WTC11 (cell line): ENCODE results near the gene GGCT. TPM values are rescaled to one million over a fixed set of nuclear protein-coding genes. Genes with fewer than 3 reads are reported as not detected.

Experiments
- ATAC-seq: fragments of 200-7000 bp; cut with Tn5 transposase; 2 replicates; pipeline ENCODE4 v1.10.0; 2021; ENCODE audit warnings: mild to moderate bottlenecking, moderate library complexity
- CTCF ChIA-PET: fragments of 300-600 bp; sonication (Branson Sonifier 250); formaldehyde crosslinking; loops from one replicate; lab custom pipeline; 2021; ENCODE audit warnings: antibody characterized with exemption; lab: Charles Lee
- POLR2A ChIA-PET: fragments of 350-600 bp; sonication (Branson Sonifier 250); formaldehyde crosslinking; loops from one replicate; lab custom pipeline; 2021; ENCODE audit warnings: antibody characterized with exemption; lab: Charles Lee
- DNase-seq: peaks from one replicate; pipeline ENCODE4 v3.0.0; 2021; ENCODE audit warnings: low spot score
- H3K27ac Mint-ChIP-seq: 2 replicates; pipeline ENCODE4 v1.8.0; 2021; ENCODE audit warnings: mixed read lengths
- H3K27me3 Mint-ChIP-seq: 2 replicates; pipeline ENCODE4 v1.8.0; 2021; ENCODE audit warnings: low read depth, mild to moderate bottlenecking, moderate library complexity, mixed read lengths
- H3K36me3 Mint-ChIP-seq: 2 replicates; pipeline ENCODE4 v1.8.0; 2021; ENCODE audit warnings: mixed read lengths
- H3K4me1 Mint-ChIP-seq: 2 replicates; pipeline ENCODE4 v1.8.0; 2022; ENCODE audit warnings: mixed read lengths
- H3K4me3 Mint-ChIP-seq: 2 replicates; pipeline ENCODE4 v1.8.0; 2021; ENCODE audit warnings: mild to moderate bottlenecking, moderate library complexity, mixed read lengths
- H3K9me3 Mint-ChIP-seq: 2 replicates; pipeline ENCODE4 v1.8.0; 2021; ENCODE audit warnings: mixed read lengths
- ARID4B ChIP-seq: sonication (generic); formaldehyde crosslinking; IDR thresholded peaks from 2 replicates; pipeline ENCODE4 v1.8.0; 2023; ENCODE audit warnings: missing genetic modification reagents, mild to moderate bottlenecking, borderline replicate concordance
- ATF1 ChIP-seq: sonication (generic); formaldehyde crosslinking; IDR thresholded peaks from 2 replicates; pipeline ENCODE4 v1.8.1; 2023; ENCODE audit warnings: mild to moderate bottlenecking, moderate library complexity, missing genetic modification reagents
- CTCF ChIP-seq: fragments of 200-600 bp; IDR thresholded peaks from 2 replicates; pipeline ENCODE4 v1.8.0; 2022; ENCODE audit warnings: antibody characterized with exemption
- ESRRA ChIP-seq: sonication (generic); formaldehyde crosslinking; IDR thresholded peaks from 2 replicates; pipeline ENCODE4 v1.8.1; 2022; ENCODE audit warnings: mild to moderate bottlenecking, missing genetic modification reagents, borderline replicate concordance
- FOXJ3 ChIP-seq: sonication (generic); formaldehyde crosslinking; IDR thresholded peaks from 2 replicates; pipeline ENCODE4 v1.9.0; 2021; ENCODE audit warnings: missing genetic modification reagents, mild to moderate bottlenecking, borderline replicate concordance
- IRF2 ChIP-seq: sonication (generic); formaldehyde crosslinking; IDR thresholded peaks from 2 replicates; pipeline ENCODE4 v1.8.0; 2022; ENCODE audit warnings: low read depth, missing genetic modification reagents, borderline replicate concordance
- PRRX2 ChIP-seq: fragments of 250-450 bp; sonication (Bioruptor Pico); IDR thresholded peaks from 2 replicates; pipeline ENCODE4 v1.8.0; 2021; ENCODE audit warnings: mild to moderate bottlenecking
- RORB ChIP-seq: fragments of 250-450 bp; sonication (Bioruptor Pico); IDR thresholded peaks from 2 replicates; pipeline ENCODE4 v1.9.0; 2021; ENCODE audit warnings: mild to moderate bottlenecking
- SMAD4 ChIP-seq: sonication (generic); formaldehyde crosslinking; IDR thresholded peaks from 2 replicates; pipeline ENCODE4 v1.8.0; 2022; ENCODE audit warnings: mild to moderate bottlenecking, missing genetic modification reagents
- STAT6 ChIP-seq: sonication (generic); formaldehyde crosslinking; conservative IDR thresholded peaks from 2 replicates; pipeline ENCODE4 v1.8.1; 2023; ENCODE audit warnings: mild to moderate bottlenecking, low read depth, missing genetic modification reagents, moderate library complexity
- USF2 ChIP-seq: sonication (generic); formaldehyde crosslinking; IDR thresholded peaks from 2 replicates; pipeline ENCODE4 v1.8.1; 2023; ENCODE audit warnings: mild to moderate bottlenecking, missing genetic modification reagents, moderate library complexity
- ZBTB21 ChIP-seq: sonication (generic); formaldehyde crosslinking; IDR thresholded peaks from 2 replicates; pipeline ENCODE4 v1.8.1; 2023; ENCODE audit warnings: mild to moderate bottlenecking, missing genetic modification reagents, borderline replicate concordance
- ZBTB43 ChIP-seq: sonication (generic); formaldehyde crosslinking; IDR thresholded peaks from 2 replicates; pipeline ENCODE4 v1.8.1; 2023; ENCODE audit warnings: mild to moderate bottlenecking, missing genetic modification reagents
- ZNF138 ChIP-seq: sonication (generic); formaldehyde crosslinking; conservative IDR thresholded peaks from 2 replicates; pipeline ENCODE4 v1.8.1; 2022; ENCODE audit warnings: mild to moderate bottlenecking, moderate library complexity, missing genetic modification reagents
- ZNF317 ChIP-seq: sonication (generic); formaldehyde crosslinking; IDR thresholded peaks from 2 replicates; pipeline ENCODE4 v1.8.1; 2023; ENCODE audit warnings: low read depth, mild to moderate bottlenecking, moderate library complexity, missing genetic modification reagents, borderline replicate concordance
- ZNF423 ChIP-seq: fragments of 250-450 bp; sonication (Bioruptor Pico); IDR thresholded peaks from 2 replicates; pipeline ENCODE4 v2.1.2; 2022; ENCODE audit warnings: mild to moderate bottlenecking, moderate library complexity
- ZNF512 ChIP-seq: sonication (generic); formaldehyde crosslinking; IDR thresholded peaks from 2 replicates; pipeline ENCODE4 v1.8.1; 2022; ENCODE audit warnings: missing genetic modification reagents, borderline replicate concordance
- total RNA-seq: library from RNA; stranded (reverse); gene quantifications from 3 replicates; pipeline ENCODE4 v1.2.3, GENCODE V29; 2021

Gene GGCT
- total RNA-seq, 1 experiment from 2014 or later: 95.4 TPM

- TF ChIP-seq STAT6 (CRISPR knock-in tag) (no peak), ZNF138 (CRISPR knock-in tag) (no peak), IRF2 (no peak), ARID4B (CRISPR knock-in tag) (no peak), RORB (CRISPR knock-in tag) (no peak)
These were observed 2.0 kb downstream of the GGCT start (continued) for GRCh38 chr7:30502470-30503251.

GRCh38 chr7:30501264-30501663 lies 3.4 kb downstream of the GGCT start:
- ChIA-PET POLR2A (no interaction called here), CTCF (no interaction called here)
- DNase-seq (no peak), ATAC-seq (no peak)
- Mint-ChIP-seq H3K27ac (no peak overlapping the region), H3K36me3 (peaks cover 29% of the 10 kb centered on the region), H3K9me3 (peaks cover 11% of the 10 kb centered on the region), H3K27me3 (peaks cover 9% of the 10 kb centered on the region), H3K4me3 (no peak overlapping the region), H3K4me1 (peaks cover 28% of the 10 kb centered on the region)
- no peak for TF ChIP-seq ZBTB43 (CRISPR knock-in tag)
- TF ChIP-seq FOXJ3 (CRISPR knock-in tag): no peak
- TF ChIP-seq ZNF512 (CRISPR knock-in tag): no peak
- no peak for TF ChIP-seq CTCF
- TF ChIP-seq ESRRA (CRISPR knock-in tag): no peak
- TF ChIP-seq SMAD4 (CRISPR knock-in tag): no peak
- TF ChIP-seq ATF1: no peak
- no peak for TF ChIP-seq ZNF317
- no peak for TF ChIP-seq ZNF423
- no peak for TF ChIP-seq PRRX2
- TF ChIP-seq RORB (CRISPR knock-in tag): no peak
- no peak for TF ChIP-seq USF2 (CRISPR knock-in tag)
- no peak for TF ChIP-seq ZBTB21
